ENCODE results near the gene HCN4. TPM values are rescaled to one million over a fixed set of nuclear protein-coding genes. Genes with fewer than 3 reads are reported as not detected.

The HCN4 gene
- total and polyA plus RNA-seq, 4 donors: not detected

DNA sequence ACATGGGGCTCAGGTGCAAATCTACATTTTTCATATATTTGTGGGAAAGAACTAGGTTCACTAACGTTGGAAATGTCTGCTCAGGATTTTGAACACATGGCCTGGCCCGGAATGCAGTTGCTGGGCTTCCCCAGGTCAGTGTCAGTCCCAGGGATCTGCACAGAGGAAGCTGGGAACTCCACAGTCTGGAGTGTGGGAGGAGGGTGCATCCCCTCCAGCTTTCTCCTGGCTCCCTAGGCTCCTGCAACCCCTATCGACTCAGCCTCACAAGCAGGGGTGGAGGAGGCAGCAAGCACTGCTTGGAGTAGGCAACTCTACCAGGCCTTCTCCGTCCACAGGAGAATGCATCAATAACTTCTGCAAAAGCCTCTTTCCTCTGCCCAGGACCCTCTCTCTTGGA is 30.1 kb upstream of the HCN4 start (continued):
- TF ChIP-seq, protein P1, sequence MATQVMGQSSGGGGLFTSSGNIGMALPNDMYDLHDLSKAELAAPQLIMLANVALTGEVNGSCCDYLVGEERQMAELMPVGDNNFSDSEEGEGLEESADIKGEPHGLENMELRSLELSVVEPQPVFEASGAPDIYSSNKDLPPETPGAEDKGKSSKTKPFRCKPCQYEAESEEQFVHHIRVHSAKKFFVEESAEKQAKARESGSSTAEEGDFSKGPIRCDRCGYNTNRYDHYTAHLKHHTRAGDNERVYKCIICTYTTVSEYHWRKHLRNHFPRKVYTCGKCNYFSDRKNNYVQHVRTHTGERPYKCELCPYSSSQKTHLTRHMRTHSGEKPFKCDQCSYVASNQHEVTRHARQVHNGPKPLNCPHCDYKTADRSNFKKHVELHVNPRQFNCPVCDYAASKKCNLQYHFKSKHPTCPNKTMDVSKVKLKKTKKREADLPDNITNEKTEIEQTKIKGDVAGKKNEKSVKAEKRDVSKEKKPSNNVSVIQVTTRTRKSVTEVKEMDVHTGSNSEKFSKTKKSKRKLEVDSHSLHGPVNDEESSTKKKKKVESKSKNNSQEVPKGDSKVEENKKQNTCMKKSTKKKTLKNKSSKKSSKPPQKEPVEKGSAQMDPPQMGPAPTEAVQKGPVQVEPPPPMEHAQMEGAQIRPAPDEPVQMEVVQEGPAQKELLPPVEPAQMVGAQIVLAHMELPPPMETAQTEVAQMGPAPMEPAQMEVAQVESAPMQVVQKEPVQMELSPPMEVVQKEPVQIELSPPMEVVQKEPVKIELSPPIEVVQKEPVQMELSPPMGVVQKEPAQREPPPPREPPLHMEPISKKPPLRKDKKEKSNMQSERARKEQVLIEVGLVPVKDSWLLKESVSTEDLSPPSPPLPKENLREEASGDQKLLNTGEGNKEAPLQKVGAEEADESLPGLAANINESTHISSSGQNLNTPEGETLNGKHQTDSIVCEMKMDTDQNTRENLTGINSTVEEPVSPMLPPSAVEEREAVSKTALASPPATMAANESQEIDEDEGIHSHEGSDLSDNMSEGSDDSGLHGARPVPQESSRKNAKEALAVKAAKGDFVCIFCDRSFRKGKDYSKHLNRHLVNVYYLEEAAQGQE (IDR thresholded peaks at IDR 0.05): no peak
- TF ChIP-seq HNF4G (IDR thresholded peaks at IDR 0.05) (no peak), JUND (IDR thresholded peaks at IDR 0.05) (no peak), GABPA (IDR thresholded peaks at IDR 0.05 in 1 of 2, conservative IDR thresholded peaks at IDR 0.05 in 1 of 2) (no peak), TAF1 (conservative IDR thresholded peaks at IDR 0.05) (no peak)

- H3K9me3 ChIP-seq (ENCODE audit: control insufficient read depth in 4 of 4, low read length in 3 of 4): no peaks in the 10 kb centered on the region
- no peak for TF ChIP-seq RAD21 (IDR thresholded peaks at IDR 0.05)
- no peak for TF ChIP-seq ZBTB33 (IDR thresholded peaks at IDR 0.05)
- H3K4me3 ChIP-seq (ENCODE audit: low read depth in 1 of 3, low read length in 3 of 3): no peak overlapping the region
- no peaks in the 10 kb centered on the region for H3K4me1 ChIP-seq (ENCODE audit: control insufficient read depth in 4 of 4, insufficient read depth in 4 of 4, low read length in 3 of 4)
- H3K27me3 ChIP-seq (ENCODE audit: control insufficient read depth in 4 of 4, insufficient read depth in 4 of 4, low read length in 3 of 4): no peaks in the 10 kb centered on the region
- H3K27ac ChIP-seq (ENCODE audit: low read depth in 1 of 2, low read length in 2 of 2): no peak overlapping the region
- H3K36me3 ChIP-seq (ENCODE audit: control insufficient read depth in 4 of 4, insufficient read depth in 3 of 4, low read depth in 1 of 4, low read length in 3 of 4): no peaks in the 10 kb centered on the region
- no peak for DNase-seq (ENCODE audit: low spot score)
- no peak overlapping the region for H3K9ac ChIP-seq (ENCODE audit: low read depth in 1 of 2, low read length in 2 of 2)
- WGBS: 70% methylated on average over 5 of the region's 5 CpGs
Observed at GRCh38 chr15:73397461-73397860, 28.7 kb upstream of the HCN4 start.

DNA sequence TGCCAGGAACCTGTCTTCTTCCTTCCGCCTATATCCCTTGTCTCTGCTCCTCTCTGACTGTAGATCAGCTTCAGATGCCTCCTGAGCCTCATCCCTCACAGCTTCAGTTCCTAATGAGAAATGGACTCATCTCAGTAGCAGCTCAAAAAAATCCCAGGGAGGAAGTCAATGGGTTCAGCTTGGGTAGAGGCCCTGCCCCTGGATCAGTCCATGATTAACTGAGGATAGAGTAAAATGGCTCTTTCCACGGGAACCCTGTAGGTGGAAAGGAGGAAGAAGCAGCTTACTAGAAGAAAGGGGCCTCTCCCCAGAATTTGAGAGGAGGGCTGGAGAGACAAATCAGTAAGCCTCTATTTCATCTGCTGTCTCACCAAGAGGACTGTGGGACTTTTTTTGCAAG is 26.9 kb upstream of the HCN4 start:
- H3K27me3 ChIP-seq (ENCODE audit: control insufficient read depth in 4 of 4, insufficient read depth in 4 of 4, low read length in 3 of 4): no peaks in the 10 kb centered on the region

DNA sequence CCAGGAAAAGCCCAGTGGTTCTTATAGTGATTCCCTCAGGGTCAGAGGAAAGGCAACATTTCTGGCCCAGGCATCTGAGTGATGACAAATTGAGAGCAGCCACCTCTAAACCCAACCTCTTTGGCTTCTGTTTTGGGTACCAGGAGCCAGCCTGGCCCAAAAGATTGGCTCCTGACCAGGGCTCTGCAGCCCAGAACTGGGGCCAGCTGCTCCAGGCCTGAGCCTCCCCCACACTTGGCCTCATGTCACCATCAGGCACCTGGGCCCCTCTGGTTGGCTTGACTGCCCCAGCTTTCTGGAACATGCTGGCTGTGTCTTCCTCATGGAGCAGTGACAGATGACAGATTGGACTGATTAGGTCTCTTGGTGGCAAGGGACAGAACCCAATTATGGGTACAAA is 26.0 kb upstream of the HCN4 start:
- H3K4me3 ChIP-seq (ENCODE audit: low read depth in 1 of 3, low read length in 3 of 3): no peak overlapping the region
- H3K27me3 ChIP-seq (ENCODE audit: control insufficient read depth in 4 of 4, insufficient read depth in 4 of 4, low read length in 3 of 4): peaks cover 0 to 3% (median under 1%) of the 10 kb centered on the region in 4 donors
- no peak for DNase-seq (ENCODE audit: low spot score)
- H3K36me3 ChIP-seq (ENCODE audit: control insufficient read depth in 4 of 4, insufficient read depth in 3 of 4, low read depth in 1 of 4, low read length in 3 of 4): no peaks in the 10 kb centered on the region
- H3K9me3 ChIP-seq (ENCODE audit: control insufficient read depth in 4 of 4, low read length in 3 of 4): no peaks in the 10 kb centered on the region
- no peak overlapping the region for H3K27ac ChIP-seq (ENCODE audit: low read depth in 1 of 2, low read length in 2 of 2)
- no peak overlapping the region for H3K9ac ChIP-seq (ENCODE audit: low read depth in 1 of 2, low read length in 2 of 2)
- H3K4me1 ChIP-seq (ENCODE audit: control insufficient read depth in 4 of 4, insufficient read depth in 4 of 4, low read length in 3 of 4): no peaks in the 10 kb centered on the region
- TF ChIP-seq GABPA (IDR thresholded peaks at IDR 0.05 in 1 of 2, conservative IDR thresholded peaks at IDR 0.05 in 1 of 2) (no peak), HNF4G (IDR thresholded peaks at IDR 0.05) (no peak), EGR1 (IDR thresholded peaks at IDR 0.05; ENCODE audit: low read depth in 2 of 2) (no peak), FOXA2 (IDR thresholded peaks at IDR 0.05) (no peak), JUND (IDR thresholded peaks at IDR 0.05) (no peak), RAD21 (IDR thresholded peaks at IDR 0.05) (no peak), YY1 (IDR thresholded peaks at IDR 0.05) (no peak), CTCF (IDR thresholded peaks at IDR 0.05; ENCODE audit: low read depth, low read length, missing input control) (no peak), RXRA (IDR thresholded peaks at IDR 0.05) (no peak)
- TF ChIP-seq, protein P1 (IDR thresholded peaks at IDR 0.05): no peak

More for the DNA sequence above, 26.9 kb upstream of the HCN4 start:
- Histone ChIP-seq H3K27ac (ENCODE audit: low read depth in 1 of 2, low read length in 2 of 2) (no peak overlapping the region), H3K36me3 (ENCODE audit: control insufficient read depth in 4 of 4, insufficient read depth in 3 of 4, low read depth in 1 of 4, low read length in 3 of 4) (no peaks in the 10 kb centered on the region), H3K4me1 (ENCODE audit: control insufficient read depth in 4 of 4, insufficient read depth in 4 of 4, low read length in 3 of 4) (no peaks in the 10 kb centered on the region), H3K9me3 (ENCODE audit: control insufficient read depth in 4 of 4, low read length in 3 of 4) (no peaks in the 10 kb centered on the region), H3K4me3 (ENCODE audit: low read depth in 1 of 3, low read length in 3 of 3) (no peak overlapping the region), H3K9ac (ENCODE audit: low read depth in 1 of 2, low read length in 2 of 2) (no peak overlapping the region)
- WGBS: 83% methylated on average over 2 of the region's 2 CpGs
- TF ChIP-seq, protein P2, sequence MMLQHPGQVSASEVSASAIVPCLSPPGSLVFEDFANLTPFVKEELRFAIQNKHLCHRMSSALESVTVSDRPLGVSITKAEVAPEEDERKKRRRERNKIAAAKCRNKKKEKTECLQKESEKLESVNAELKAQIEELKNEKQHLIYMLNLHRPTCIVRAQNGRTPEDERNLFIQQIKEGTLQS (IDR thresholded peaks at IDR 0.05): no peak
- DNase-seq (ENCODE audit: low spot score): no peak
